ENCODE results near the gene NDUFA11. TPM values are rescaled to one million over a fixed set of nuclear protein-coding genes. Genes with fewer than 3 reads are reported as not detected.

NDUFA11 gene
- total RNA-seq, 1 donor from 2014 or later, result 303 TPM

GRCh38 chr19:5932609-5933262, 29.1 kb upstream of the NDUFA11 start:
- no peak for DNase-seq (ENCODE audit: low read depth, low spot score)

- DNase-seq (ENCODE audit: low read depth, low spot score), result no peak
These were observed 28.6 kb upstream of the NDUFA11 start for GRCh38 chr19:5932146-5932545.

GRCh38 chr19:5931251-5931650, 27.7 kb upstream of the NDUFA11 start:
- DNase-seq (ENCODE audit: low read depth, low spot score), result no peak

- DNase-seq (ENCODE audit: low read depth, low spot score), result no peak
These were observed 26.0 kb upstream of the NDUFA11 start for GRCh38 chr19:5929625-5930024.

GRCh38 chr19:5929179-5929578, 25.6 kb upstream of the NDUFA11 start:
- DNase-seq (ENCODE audit: low read depth, low spot score), result no peak

GRCh38 chr19:5927441-5927821, 23.8 kb upstream of the NDUFA11 start:
- DNase-seq (ENCODE audit: low read depth, low spot score), result no peak

GRCh38 chr19:5926641-5927440, 23.3 kb upstream of the NDUFA11 start:
- no peak for DNase-seq (ENCODE audit: low read depth, low spot score)

- no peak for DNase-seq (ENCODE audit: low read depth, low spot score)
These were observed 22.3 kb upstream of the NDUFA11 start for GRCh38 chr19:5925830-5926427.

- DNase-seq (ENCODE audit: low read depth, low spot score), result no peak
These were observed 19.8 kb upstream of the NDUFA11 start for GRCh38 chr19:5923356-5923755.

- no peak for DNase-seq (ENCODE audit: low read depth, low spot score)
These were observed 18.6 kb upstream of the NDUFA11 start for GRCh38 chr19:5922161-5922545.

GRCh38 chr19:5921516-5922160, 18.0 kb upstream of the NDUFA11 start:
- no peak for DNase-seq (ENCODE audit: low read depth, low spot score)

- no peak for DNase-seq (ENCODE audit: low read depth, low spot score)
These were observed 15.0 kb upstream of the NDUFA11 start for GRCh38 chr19:5918463-5919079.

GRCh38 chr19:5917431-5918107, 14.0 kb upstream of the NDUFA11 start:
- no peak for DNase-seq (ENCODE audit: low read depth, low spot score)

GRCh38 chr19:5916181-5916708, 12.7 kb upstream of the NDUFA11 start:
- DNase-seq (ENCODE audit: low read depth, low spot score), result no peak

GRCh38 chr19:5915782-5916165, 12.2 kb upstream of the NDUFA11 start:
- no peak for DNase-seq (ENCODE audit: low read depth, low spot score)

- no peak for DNase-seq (ENCODE audit: low read depth, low spot score)
These were observed 11.6 kb upstream of the NDUFA11 start for GRCh38 chr19:5914946-5915781.

GRCh38 chr19:5914358-5914774, 10.8 kb upstream of the NDUFA11 start:
- DNase-seq (ENCODE audit: low read depth, low spot score), result no peak

GRCh38 chr19:5913739-5914357, 10.3 kb upstream of the NDUFA11 start, which contains the start of gene CAPS:
Gene CAPS (plus strand): TSS chr19:5914254. CDS start chr19:5914407, 153 bp downstream.
- DNase-seq (ENCODE audit: low read depth, low spot score), result no peak

GRCh38 chr19:5911366-5911765, 7.8 kb upstream of the NDUFA11 start:
- no peak for DNase-seq (ENCODE audit: low read depth, low spot score)

GRCh38 chr19:5910638-5910907, 7.0 kb upstream of the NDUFA11 start:
- no peak for DNase-seq (ENCODE audit: low read depth, low spot score)

All from pulmonary artery endothelial cell (primary cell).